Spleen (tissue), 7 donors: Measurements from ENCODE around the gene PTTG2.

ENCODE experiments used
- CTCF ChIP-seq, 11 experiments: fragments of 200-600 bp in 7 of 11; fragments of 450-650 bp in 4 of 11; sonication (generic) in 4 of 11; IDR thresholded peaks in 8 of 11; conservative IDR thresholded peaks in 3 of 11; 1 replicate in 7 of 11; 2 replicates in 4 of 11; pipeline versions ENCODE4 v1.4.0 to v1.8.0; 2016 to 2021; ENCODE audit warnings: antibody characterized with exemption in 11 of 11, inconsistent platforms in 4 of 11, mild to moderate bottlenecking in 1 of 11
- POLR2A ChIP-seq, 3 donors: fragments of 450-650 bp; IDR thresholded peaks; one replicate each; pipeline ENCODE4 v1.5.1; 2017; ENCODE audit warnings: antibody characterized with exemption in 3 of 3, mild to moderate bottlenecking in 1 of 3
- POLR2AphosphoS5 ChIP-seq, 3 donors: sonication (generic); formaldehyde crosslinking; IDR thresholded peaks; one replicate each; pipeline ENCODE4 v1.5.1; 2017; ENCODE audit warnings: antibody characterized with exemption in 3 of 3
- donor health status: DM: no; HTN: no; CAD: no; lungs with moderate emphysema.
- donor health status: DM: no; HTN: no; CAD: no.
- donor health status: DM: no; HTN: no; CAD: no.

GRCh38 chr4:37958932-37959331 is 1.3 kb upstream of the PTTG2 start:
- TF ChIP-seq CTCF (IDR thresholded peaks at IDR 0.05 in 8 of 11, conservative IDR thresholded peaks at IDR 0.05 in 3 of 11) (no peak), POLR2AphosphoS5 (IDR thresholded peaks at IDR 0.05) (no peak), POLR2A (IDR thresholded peaks at IDR 0.05) (no peak)
